GM23338 (cell line): ENCODE measurements around the gene ACD. TPM values are rescaled to one million over a fixed set of nuclear protein-coding genes. Genes with fewer than 3 reads are reported as not detected.

Experiments
- ATAC-seq: fragments of 200-7000 bp; cut with Tn5 transposase; 3 replicates; pipeline ENCODE4 v1.9.1; 2020
- DNase-seq: peaks from one replicate; pipeline ENCODE4 v3.0.0-alpha.2; 2015; ENCODE audit warnings: low spot score
- H2AFZ ChIP-seq: fragments of 200-600 bp; sonication (generic); 2 replicates; pipeline ENCODE4 v1.8.0; 2016; ENCODE audit warnings: antibody characterized with exemption, mild to moderate bottlenecking, moderate library complexity
- H3F3A ChIP-seq: fragments of 200-600 bp; sonication (generic); replicated peaks from 2 replicates; pipeline ENCODE4 v1.8.0; 2017; ENCODE audit warnings: antibody characterized with exemption, mixed run types, low read depth
- H3K27ac ChIP-seq: fragments of 200-600 bp; sonication (generic); 2 replicates; pipeline ENCODE4 v1.6.1; 2016; ENCODE audit warnings: low read depth
- H3K27me3 ChIP-seq: fragments of 200-600 bp; sonication (generic); 2 replicates; pipeline ENCODE4 v1.8.0; 2016; ENCODE audit warnings: mild to moderate bottlenecking, mixed run types, moderate library complexity; ENCODE audit not compliant: insufficient read depth
- H3K36me3 ChIP-seq: fragments of 200-600 bp; sonication (generic); 2 replicates; pipeline ENCODE4 v1.8.0; 2016; ENCODE audit warnings: mild to moderate bottlenecking; ENCODE audit not compliant: insufficient read depth
- H3K4me1 ChIP-seq: fragments of 200-600 bp; sonication (generic); 2 replicates; pipeline ENCODE4 v1.8.0; 2016; ENCODE audit warnings: mild to moderate bottlenecking, moderate library complexity; ENCODE audit not compliant: insufficient read depth
- H3K4me2 ChIP-seq: fragments of 200-600 bp; sonication (generic); 2 replicates; pipeline ENCODE4 v1.7.1; 2017; ENCODE audit warnings: mixed run types
- H3K4me3 ChIP-seq: fragments of 200-600 bp; sonication (generic); 2 replicates; pipeline ENCODE4 v1.6.1; 2016; ENCODE audit warnings: mixed run types
- H3K79me2 ChIP-seq: fragments of 200-600 bp; sonication (generic); replicated peaks from 2 replicates; pipeline ENCODE4 v1.8.0; 2017; ENCODE audit warnings: mild to moderate bottlenecking; ENCODE audit not compliant: insufficient read depth
- H3K9me2 ChIP-seq: fragments of 200-600 bp; sonication (generic); 2 replicates; pipeline ENCODE4 v1.8.0; 2017; ENCODE audit not compliant: insufficient read depth
- H4K20me1 ChIP-seq: fragments of 200-600 bp; sonication (generic); replicated peaks from 2 replicates; pipeline ENCODE4 v1.8.0; 2017; ENCODE audit warnings: mild to moderate bottlenecking; ENCODE audit not compliant: insufficient read depth
- H3K27ac Mint-ChIP-seq: 2 replicates; pipeline ENCODE4 v1.8.0; 2020; ENCODE audit warnings: inconsistent platforms, mild to moderate bottlenecking, moderate library complexity, mixed read lengths
- H3K27me3 Mint-ChIP-seq: 3 replicates; pipeline ENCODE4 v1.8.0; 2022; ENCODE audit warnings: low read depth, mild to moderate bottlenecking, moderate library complexity, mixed read lengths, inconsistent platforms; ENCODE audit not compliant: insufficient read depth, poor library complexity
- H3K36me3 Mint-ChIP-seq: 3 replicates; pipeline ENCODE4 v1.8.0; 2021; ENCODE audit warnings: low read depth, mild to moderate bottlenecking, inconsistent platforms, moderate library complexity, mixed read lengths
- H3K4me1 Mint-ChIP-seq: 3 replicates; pipeline ENCODE4 v1.8.0; 2020; ENCODE audit warnings: mild to moderate bottlenecking, inconsistent platforms, mixed read lengths
- H3K4me3 Mint-ChIP-seq: 3 replicates; pipeline ENCODE4 v1.8.0; 2021; ENCODE audit warnings: moderate library complexity, mild to moderate bottlenecking, inconsistent platforms, mixed read lengths
- H3K9me3 Mint-ChIP-seq: 3 replicates; pipeline ENCODE4 v1.8.0; 2020; ENCODE audit warnings: moderate library complexity, mild to moderate bottlenecking, inconsistent platforms, mixed read lengths
- CREB1 ChIP-seq: fragments of 250-450 bp; sonication (Bioruptor Pico); IDR thresholded peaks from 2 replicates; pipeline ENCODE4 v1.5.0; 2020; ENCODE audit warnings: low read depth, mild to moderate bottlenecking, moderate library complexity
- CTCF ChIP-seq, 2 experiments: fragments of 200-600 bp in 1 of 2; sonication (generic) in 1 of 2; conservative IDR thresholded peaks; 2 replicates each; pipeline versions ENCODE4 v1.5.1 to v1.6.1; 2016 to 2017; ENCODE audit warnings: antibody characterized with exemption in 2 of 2, low read depth in 2 of 2, mild to moderate bottlenecking in 2 of 2, moderate library complexity in 1 of 2
- ETS1 ChIP-seq: IDR thresholded peaks from 2 replicates; pipeline ENCODE4 v1.6.1; 2016; ENCODE audit warnings: antibody characterized with exemption
- EZH2 ChIP-seq: fragments of 200-600 bp; sonication (generic); IDR thresholded peaks from one replicate; pipeline ENCODE4 v1.8.0; 2017; ENCODE audit warnings: antibody characterized with exemption, mild to moderate bottlenecking, low read depth; ENCODE audit not compliant: unreplicated experiment
- EZH2phosphoT487 ChIP-seq: fragments of 200-600 bp; sonication (generic); IDR thresholded peaks from one replicate; pipeline ENCODE4 v1.8.1; 2018; ENCODE audit warnings: antibody characterized with exemption; ENCODE audit not compliant: unreplicated experiment
- JUNB ChIP-seq: IDR thresholded peaks from one replicate; pipeline ENCODE4 v1.6.1; 2016; ENCODE audit warnings: antibody characterized with exemption; ENCODE audit not compliant: unreplicated experiment
- NANOG ChIP-seq: IDR thresholded peaks from 2 replicates; pipeline ENCODE4 v1.6.1; 2016; ENCODE audit warnings: antibody characterized with exemption, borderline replicate concordance
- POLR2AphosphoS5 ChIP-seq: IDR thresholded peaks from 2 replicates; pipeline ENCODE4 v1.6.1; 2016; ENCODE audit warnings: antibody characterized with exemption, low read depth
- REST ChIP-seq: IDR thresholded peaks from one replicate; pipeline ENCODE4 v1.6.1; 2018; ENCODE audit warnings: antibody characterized with exemption; ENCODE audit not compliant: unreplicated experiment
- STAT1 ChIP-seq: IDR thresholded peaks from one replicate; pipeline ENCODE4 v1.6.1; 2016; ENCODE audit warnings: antibody characterized with exemption; ENCODE audit not compliant: unreplicated experiment
- ZNF114 ChIP-seq: fragments of 250-450 bp; sonication (Bioruptor Pico); IDR thresholded peaks from 2 replicates; pipeline ENCODE4 v1.5.0; 2020; ENCODE audit warnings: mild to moderate bottlenecking, moderate library complexity
- ZNF331 ChIP-seq: fragments of 250-450 bp; sonication (Bioruptor Pico); IDR thresholded peaks from 2 replicates; pipeline ENCODE4 v1.5.0; 2020; ENCODE audit warnings: low read depth, mild to moderate bottlenecking, moderate library complexity
- polyA plus RNA-seq: library from polyadenylated mRNA; unstranded; fragments of >200 nt; fragmentation: Nextera tagmentation; extraction: Ambion mirVana; gene quantifications from 2 replicates; pipeline ENCODE4 v1.2.1, GENCODE V29; 2016
- total RNA-seq: library from RNA; depleted of rRNA; stranded (reverse); fragments of >200 nt; shearing (Covaris generic); gene quantifications from 2 replicates; pipeline ENCODE4 v1.2.3, GENCODE V29; 2014

Gene ACD
- total and polyA plus RNA-seq, 2 experiments from 2014 or later: 38.7 to 51.7 TPM

- peak; percentile 17 for ATAC-seq
- H3K9me2 ChIP-seq: no peaks in the 10 kb centered on the region
- peaks cover 13% of the 10 kb centered on the region for H3K4me1 Mint-ChIP-seq
- no peaks in the 10 kb centered on the region; the same call in 1 of the 2 replicates for H3K4me1 ChIP-seq
- H3K27me3 Mint-ChIP-seq: peaks cover 66% of the 10 kb centered on the region
- H4K20me1 ChIP-seq: no peaks in the 10 kb centered on the region; the same call in 1 of the 2 replicates
- H3K4me2 ChIP-seq: peak overlapping the region; percentile 87; the same call in 1 of the 2 replicates
- no peaks in the 10 kb centered on the region for H3K9me3 Mint-ChIP-seq
- H2AFZ ChIP-seq: no peak overlapping the region
- H3K4me3 ChIP-seq: peak overlapping the region; percentile 69
- H3K27me3 ChIP-seq: peaks cover 62% of the 10 kb centered on the region
- no peaks in the 10 kb centered on the region for H3K79me2 ChIP-seq
- peaks cover 6% of the 10 kb centered on the region; the same call in 1 of the 2 replicates for H3F3A ChIP-seq
- H3K36me3 Mint-ChIP-seq: peaks cover 9% of the 10 kb centered on the region; the same call in 1 of the 3 replicates
- H3K27ac Mint-ChIP-seq: no peak overlapping the region
- no peak overlapping the region for H3K27ac ChIP-seq
- H3K36me3 ChIP-seq: no peaks in the 10 kb centered on the region
- TF ChIP-seq REST: peak; percentile 75
- no peak for TF ChIP-seq ZNF114
- H3K4me3 Mint-ChIP-seq: no peak overlapping the region; the same call in 2 of the 3 replicates
- peak; percentile 80 for DNase-seq
These were observed 7.4 kb downstream of the ACD start for GRCh38 chr16:67652578-67653127.

GRCh38 chr16:67651847-67652246, 8.2 kb downstream of the ACD start:
- H3K4me3 Mint-ChIP-seq: peak overlapping the region; percentile 41; the same call in 2 of the 3 replicates
- H3K27ac ChIP-seq: no peak overlapping the region
- H4K20me1 ChIP-seq: no peaks in the 10 kb centered on the region; the same call in 1 of the 2 replicates
- no peaks in the 10 kb centered on the region for H3K36me3 ChIP-seq
- H3K36me3 Mint-ChIP-seq: peaks cover 9% of the 10 kb centered on the region; the same call in 1 of the 3 replicates
- H3K9me2 ChIP-seq: no peaks in the 10 kb centered on the region
- H3K79me2 ChIP-seq: no peaks in the 10 kb centered on the region
- H2AFZ ChIP-seq: no peak overlapping the region
- H3K4me1 Mint-ChIP-seq: peaks cover 13% of the 10 kb centered on the region
- H3K4me3 ChIP-seq: no peak overlapping the region
- no peaks in the 10 kb centered on the region for H3K9me3 Mint-ChIP-seq
- H3K4me1 ChIP-seq: no peaks in the 10 kb centered on the region; the same call in 1 of the 2 replicates
- H3K4me2 ChIP-seq: no peak overlapping the region
- no peak for ATAC-seq
- peaks cover 6% of the 10 kb centered on the region; the same call in 1 of the 2 replicates for H3F3A ChIP-seq
- no peak overlapping the region for H3K27ac Mint-ChIP-seq
- peaks cover 70% of the 10 kb centered on the region for H3K27me3 ChIP-seq
- DNase-seq: no peak
- H3K27me3 Mint-ChIP-seq: peaks cover 73% of the 10 kb centered on the region
- TF ChIP-seq ZNF331 (CRISPR knock-in tag) (no peak), REST (no peak), STAT1 (no peak), ETS1 (no peak), CTCF (conservative IDR thresholded peaks at IDR 0.05; ENCODE audit: low read depth in 2 of 2) (no peak), CREB1 (CRISPR knock-in tag) (no peak), ZNF114 (no peak), JUNB (no peak), NANOG (no peak), EZH2 (no peak), EZH2phosphoT487 (no peak), POLR2AphosphoS5 (no peak)
